Iris pigment epithelial cell (primary cell): ENCODE measurements around the gene SMARCA4.
"Not testable (repeated sequence)": the region's sequence is repeated elsewhere in the genome, so short reads cannot be mapped to it uniquely, and the experiment has no call there.

Source experiments
- DNase-seq: peaks from one replicate; pipeline ENCODE4 v3.0.0-alpha.2; 2011; ENCODE audit warnings: low read depth

SMARCA4 gene

GRCh38 chr19:11066326-11066725 lies 105.5 kb downstream of the SMARCA4 start:
- DNase-seq, result no peak

- peak; percentile 39 for DNase-seq
Measured at GRCh38 chr19:11067356-11068113, 106.7 kb downstream of the SMARCA4 start.

GRCh38 chr19:11069561-11069960 lies 108.7 kb downstream of the SMARCA4 start:
- no peak for DNase-seq

- no peak for DNase-seq
Measured at GRCh38 chr19:11070123-11070522, 109.3 kb downstream of the SMARCA4 start.

GRCh38 chr19:11073568-11073967 lies 112.7 kb downstream of the SMARCA4 start:
- DNase-seq, result no peak

GRCh38 chr19:11076792-11077191 lies 116.0 kb downstream of the SMARCA4 start:
- DNase-seq, result not testable (repeated sequence)

- no peak for DNase-seq
Measured at GRCh38 chr19:11078893-11079292, 118.1 kb downstream of the SMARCA4 start.

GRCh38 chr19:11079999-11080398 lies 119.2 kb downstream of the SMARCA4 start:
- no peak for DNase-seq

GRCh38 chr19:11087870-11088505 lies 127.2 kb downstream of the SMARCA4 start:
- no peak for DNase-seq

- DNase-seq, result no peak
Measured at GRCh38 chr19:11088506-11089253, 127.8 kb downstream of the SMARCA4 start.

GRCh38 chr19:11089254-11090013 lies 128.6 kb downstream of the SMARCA4 start, which contains the start of gene LDLR:
TSS of gene LDLR (plus strand) at chr19:11089463. CDS start at chr19:11089549, 86 bp downstream.
- peak; percentile 96 for DNase-seq

- DNase-seq, result not testable (repeated sequence)
Measured at GRCh38 chr19:11090014-11090263, 129.1 kb downstream of the SMARCA4 start.

- peak; percentile 97 for DNase-seq
Measured at GRCh38 chr19:11090264-11090996, 129.6 kb downstream of the SMARCA4 start.

- no peak for DNase-seq
Measured at GRCh38 chr19:11090997-11091702, 130.3 kb downstream of the SMARCA4 start.

- DNase-seq, result peak; percentile 91
Measured at GRCh38 chr19:11091703-11092153, 130.9 kb downstream of the SMARCA4 start.

GRCh38 chr19:11092181-11092538 lies 131.3 kb downstream of the SMARCA4 start:
- DNase-seq, result peak; percentile 76

GRCh38 chr19:11093689-11094238 lies 132.9 kb downstream of the SMARCA4 start:
- DNase-seq, result no peak

- no peak for DNase-seq
Measured at GRCh38 chr19:11094520-11094894, 133.7 kb downstream of the SMARCA4 start.

GRCh38 chr19:11096210-11096841 lies 135.5 kb downstream of the SMARCA4 start:
- peak; percentile 69 for DNase-seq

GRCh38 chr19:11097367-11097766 lies 136.5 kb downstream of the SMARCA4 start:
- DNase-seq, result not testable (repeated sequence)
